Gastroesophageal sphincter (tissue), 3 donors: ENCODE measurements around the gene ZFYVE9.

ENCODE experiments used
- EP300 ChIP-seq: sonication (generic); formaldehyde crosslinking; IDR thresholded peaks from one replicate; pipeline ENCODE4 v1.6.1; 2017; ENCODE audit warnings: antibody characterized with exemption, mild to moderate bottlenecking
- TF ChIP-seq, protein P1 (sequence below), 4 experiments: fragments of 200-600 bp in 2 of 4; fragments of 450-650 bp in 2 of 4; sonication (generic) in 1 of 4; IDR thresholded peaks; one replicate each; pipeline ENCODE4 v1.5.1; 2017 to 2019; ENCODE audit warnings: antibody characterized with exemption in 4 of 4, mild to moderate bottlenecking in 2 of 4, moderate library complexity in 2 of 4

GRCh38 chr1:52356818-52357355 is 215.0 kb downstream of the ZFYVE9 start:
- no peak for TF ChIP-seq EP300
- TF ChIP-seq, protein P1, sequence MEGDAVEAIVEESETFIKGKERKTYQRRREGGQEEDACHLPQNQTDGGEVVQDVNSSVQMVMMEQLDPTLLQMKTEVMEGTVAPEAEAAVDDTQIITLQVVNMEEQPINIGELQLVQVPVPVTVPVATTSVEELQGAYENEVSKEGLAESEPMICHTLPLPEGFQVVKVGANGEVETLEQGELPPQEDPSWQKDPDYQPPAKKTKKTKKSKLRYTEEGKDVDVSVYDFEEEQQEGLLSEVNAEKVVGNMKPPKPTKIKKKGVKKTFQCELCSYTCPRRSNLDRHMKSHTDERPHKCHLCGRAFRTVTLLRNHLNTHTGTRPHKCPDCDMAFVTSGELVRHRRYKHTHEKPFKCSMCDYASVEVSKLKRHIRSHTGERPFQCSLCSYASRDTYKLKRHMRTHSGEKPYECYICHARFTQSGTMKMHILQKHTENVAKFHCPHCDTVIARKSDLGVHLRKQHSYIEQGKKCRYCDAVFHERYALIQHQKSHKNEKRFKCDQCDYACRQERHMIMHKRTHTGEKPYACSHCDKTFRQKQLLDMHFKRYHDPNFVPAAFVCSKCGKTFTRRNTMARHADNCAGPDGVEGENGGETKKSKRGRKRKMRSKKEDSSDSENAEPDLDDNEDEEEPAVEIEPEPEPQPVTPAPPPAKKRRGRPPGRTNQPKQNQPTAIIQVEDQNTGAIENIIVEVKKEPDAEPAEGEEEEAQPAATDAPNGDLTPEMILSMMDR (IDR thresholded peaks at IDR 0.05), result no peak
